DOHH2 (cell line): ENCODE measurements around the gene ACSF3.

ENCODE experiments used
- H3F3A ChIP-seq: fragments of 200-600 bp; sonication (generic), shearing (Covaris generic); 2 replicates; pipeline ENCODE4 v1.6.0; 2016; ENCODE audit warnings: antibody characterized with exemption, mild to moderate bottlenecking; ENCODE audit not compliant: control insufficient read depth, insufficient read depth
- H3K27ac ChIP-seq: fragments of 200-600 bp; sonication (generic); 2 replicates; pipeline ENCODE4 v1.5.1; 2014; ENCODE audit warnings: low read depth, mild to moderate bottlenecking, low read length, moderate library complexity
- H3K27me3 ChIP-seq: fragments of 200-600 bp; sonication (generic); 2 replicates; pipeline ENCODE4 v1.6.1; 2014; ENCODE audit warnings: mild to moderate bottlenecking, low read length, mixed read lengths; ENCODE audit not compliant: control insufficient read depth
- H3K36me3 ChIP-seq: fragments of 200-600 bp; sonication (generic); 2 replicates; pipeline ENCODE4 v1.6.1; 2014; ENCODE audit warnings: mild to moderate bottlenecking, low read length, moderate library complexity, mixed read lengths; ENCODE audit not compliant: control insufficient read depth
- H3K4me1 ChIP-seq: fragments of 200-600 bp; sonication (generic); 2 replicates; pipeline ENCODE4 v1.6.1; 2014; ENCODE audit warnings: mild to moderate bottlenecking, low read length, mixed read lengths; ENCODE audit not compliant: control insufficient read depth
- H3K4me2 ChIP-seq: fragments of 200-600 bp; sonication (generic); 2 replicates; pipeline ENCODE4 v1.6.0; 2014; ENCODE audit warnings: mild to moderate bottlenecking, low read length, moderate library complexity
- H3K4me3 ChIP-seq: fragments of 200-600 bp; sonication (generic); 2 replicates; pipeline ENCODE4 v1.5.1; 2014; ENCODE audit warnings: mild to moderate bottlenecking, low read length, mixed read lengths
- H3K79me2 ChIP-seq: fragments of 200-600 bp; sonication (generic); 2 replicates; pipeline ENCODE4 v1.6.1; 2014; ENCODE audit warnings: mild to moderate bottlenecking, low read length, mixed read lengths; ENCODE audit not compliant: control insufficient read depth
- H3K9me2 ChIP-seq: fragments of 200-600 bp; sonication (generic); replicated peaks from 2 replicates; pipeline ENCODE4 v1.6.1; 2014; ENCODE audit warnings: mild to moderate bottlenecking, low read length, mixed read lengths; ENCODE audit not compliant: control insufficient read depth
- H3K9me3 ChIP-seq: fragments of 200-600 bp; sonication (generic); 2 replicates; pipeline ENCODE4 v1.6.1; 2014; ENCODE audit warnings: antibody characterized with exemption, low read length, mixed read lengths; ENCODE audit not compliant: control insufficient read depth, insufficient read depth
- H4K20me1 ChIP-seq: fragments of 200-600 bp; sonication (generic); 2 replicates; pipeline ENCODE4 v1.6.0; 2014; ENCODE audit warnings: low read depth, mild to moderate bottlenecking, antibody characterized with exemption, low read length, moderate library complexity; ENCODE audit not compliant: control insufficient read depth, insufficient read depth
- EZH2phosphoT487 ChIP-seq: fragments of 200-600 bp; sonication (generic); IDR thresholded peaks from 2 replicates; pipeline ENCODE4 v1.6.1; 2017; ENCODE audit warnings: borderline replicate concordance, mild to moderate bottlenecking, antibody characterized with exemption, low read length, moderate library complexity, mixed read lengths
- TF ChIP-seq, protein P1 (sequence below): fragments of 200-600 bp; sonication (generic); IDR thresholded peaks from one replicate; pipeline ENCODE4 v1.5.1; 2014; ENCODE audit warnings: antibody characterized with exemption, mild to moderate bottlenecking, low read depth, low read length; ENCODE audit not compliant: poor library complexity, severe bottlenecking

ACSF3 gene

DNA sequence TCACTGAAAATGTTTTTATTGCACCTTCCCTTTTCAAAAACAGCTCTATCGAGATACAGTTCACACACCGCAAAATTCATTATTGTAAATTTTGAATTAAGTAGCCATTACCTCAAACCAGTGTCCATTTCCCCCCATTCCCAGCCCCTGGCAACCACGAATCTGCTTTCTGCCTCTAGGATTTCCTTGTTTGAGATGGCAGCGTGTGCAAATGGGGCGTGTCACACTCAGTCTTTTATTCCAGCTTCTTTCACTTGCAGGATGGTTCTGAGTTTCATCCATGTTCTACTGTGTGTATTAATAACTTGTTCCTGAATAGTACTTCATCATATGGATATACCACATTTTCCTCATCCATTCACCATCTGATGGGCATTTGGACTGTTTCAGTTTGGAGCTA is 14.8 kb downstream of the ACSF3 start:
- H3F3A ChIP-seq, result peaks cover 22% of the 10 kb centered on the region
- H3K4me1 ChIP-seq, result peaks cover 24% of the 10 kb centered on the region
- H3K27ac ChIP-seq, result no peak overlapping the region
- peaks cover 86% of the 10 kb centered on the region for H3K79me2 ChIP-seq
- H3K27me3 ChIP-seq, result no peaks in the 10 kb centered on the region
- no peak for TF ChIP-seq EZH2phosphoT487
- TF ChIP-seq, protein P1, sequence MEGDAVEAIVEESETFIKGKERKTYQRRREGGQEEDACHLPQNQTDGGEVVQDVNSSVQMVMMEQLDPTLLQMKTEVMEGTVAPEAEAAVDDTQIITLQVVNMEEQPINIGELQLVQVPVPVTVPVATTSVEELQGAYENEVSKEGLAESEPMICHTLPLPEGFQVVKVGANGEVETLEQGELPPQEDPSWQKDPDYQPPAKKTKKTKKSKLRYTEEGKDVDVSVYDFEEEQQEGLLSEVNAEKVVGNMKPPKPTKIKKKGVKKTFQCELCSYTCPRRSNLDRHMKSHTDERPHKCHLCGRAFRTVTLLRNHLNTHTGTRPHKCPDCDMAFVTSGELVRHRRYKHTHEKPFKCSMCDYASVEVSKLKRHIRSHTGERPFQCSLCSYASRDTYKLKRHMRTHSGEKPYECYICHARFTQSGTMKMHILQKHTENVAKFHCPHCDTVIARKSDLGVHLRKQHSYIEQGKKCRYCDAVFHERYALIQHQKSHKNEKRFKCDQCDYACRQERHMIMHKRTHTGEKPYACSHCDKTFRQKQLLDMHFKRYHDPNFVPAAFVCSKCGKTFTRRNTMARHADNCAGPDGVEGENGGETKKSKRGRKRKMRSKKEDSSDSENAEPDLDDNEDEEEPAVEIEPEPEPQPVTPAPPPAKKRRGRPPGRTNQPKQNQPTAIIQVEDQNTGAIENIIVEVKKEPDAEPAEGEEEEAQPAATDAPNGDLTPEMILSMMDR, result no peak
- no peak overlapping the region for H3K4me2 ChIP-seq
- H3K36me3 ChIP-seq, result peaks cover 84% of the 10 kb centered on the region
- H3K4me3 ChIP-seq, result no peak overlapping the region
- H3K9me2 ChIP-seq, result no peaks in the 10 kb centered on the region
- H4K20me1 ChIP-seq, result no peaks in the 10 kb centered on the region
- H3K9me3 ChIP-seq, result no peaks in the 10 kb centered on the region

DNA sequence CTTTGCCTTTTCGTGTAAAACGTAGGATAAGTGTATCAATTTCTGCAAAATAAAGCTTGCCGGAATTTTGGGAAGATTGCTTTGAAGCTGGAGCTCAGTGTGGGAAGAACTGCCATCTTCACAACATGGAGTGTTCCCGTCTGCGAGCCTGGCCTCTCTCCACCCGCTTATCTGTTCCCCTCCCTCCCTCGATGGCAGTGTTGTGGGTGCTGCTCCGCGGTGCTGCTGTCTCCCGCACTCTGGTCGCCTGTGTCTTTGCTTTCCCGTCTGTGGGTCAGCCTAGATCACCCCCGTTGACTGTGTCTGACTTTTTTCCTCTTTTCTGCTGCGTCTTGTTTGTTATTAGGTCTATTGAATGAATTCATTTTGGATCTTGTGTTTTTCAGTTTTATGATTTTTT is 17.0 kb downstream of the ACSF3 start:
- Histone ChIP-seq H3K4me1 (peaks cover 46% of the 10 kb centered on the region), H3K36me3 (peaks cover 75% of the 10 kb centered on the region), H4K20me1 (no peaks in the 10 kb centered on the region), H3K79me2 (peaks cover 65% of the 10 kb centered on the region), H3K4me3 (no peak overlapping the region), H3K4me2 (no peak overlapping the region), H3K9me3 (no peaks in the 10 kb centered on the region), H3K27me3 (no peaks in the 10 kb centered on the region), H3F3A (peaks cover 41% of the 10 kb centered on the region), H3K9me2 (no peaks in the 10 kb centered on the region), H3K27ac (no peak overlapping the region)
- TF ChIP-seq EZH2phosphoT487, result no peak
- TF ChIP-seq, protein P1, result no peak

DNA sequence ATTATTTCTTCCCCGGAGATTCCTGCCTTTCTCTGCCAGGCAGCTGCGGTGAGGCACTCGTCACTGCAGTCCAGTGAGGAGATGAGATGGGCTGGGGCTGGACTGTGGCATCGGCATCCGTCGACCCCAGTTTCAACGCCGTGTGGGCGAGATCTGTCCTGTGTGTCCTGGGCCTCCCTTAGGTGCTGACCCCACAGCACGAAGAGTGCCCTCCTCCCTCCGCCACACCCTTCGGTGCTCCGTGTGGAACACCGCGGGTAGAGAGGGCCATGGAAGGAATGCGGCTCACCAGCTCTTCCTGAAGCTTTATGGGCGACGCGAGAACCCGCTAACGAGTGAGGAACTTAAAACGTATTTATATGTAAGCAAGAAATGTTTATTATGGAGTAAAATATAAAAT is 17.6 kb downstream of the ACSF3 start:
- H3K4me3 ChIP-seq, result no peak overlapping the region
- H3K79me2 ChIP-seq, result peaks cover 66% of the 10 kb centered on the region
- H3F3A ChIP-seq, result peaks cover 47% of the 10 kb centered on the region
- H4K20me1 ChIP-seq, result no peaks in the 10 kb centered on the region
- no peaks in the 10 kb centered on the region for H3K27me3 ChIP-seq
- H3K4me1 ChIP-seq, result peaks cover 52% of the 10 kb centered on the region
- H3K36me3 ChIP-seq, result peaks cover 76% of the 10 kb centered on the region
- H3K9me3 ChIP-seq, result no peaks in the 10 kb centered on the region
- H3K9me2 ChIP-seq, result no peaks in the 10 kb centered on the region
- no peak overlapping the region for H3K4me2 ChIP-seq
- no peak overlapping the region for H3K27ac ChIP-seq
- TF ChIP-seq, protein P1, result no peak
- no peak for TF ChIP-seq EZH2phosphoT487
